Activated naive CD8-positive, alpha-beta T cell treated with anti-CD3 and anti-CD28 coated beads for 36 hours (primary cell): Measurements from ENCODE around the gene LRRC28. TPM values are rescaled to one million over a fixed set of nuclear protein-coding genes. Genes with fewer than 3 reads are reported as not detected.

Experiments used
- DNase-seq: peaks from one replicate; pipeline ENCODE4 v3.0.0; 2021
- H3K27ac Mint-ChIP-seq: one replicate; pipeline ENCODE4 v1.8.0; 2022; ENCODE audit warnings: mild to moderate bottlenecking, moderate library complexity, mixed read lengths
- H3K27me3 Mint-ChIP-seq: one replicate; pipeline ENCODE4 v1.8.0; 2022; ENCODE audit warnings: mild to moderate bottlenecking, mixed read lengths
- H3K36me3 Mint-ChIP-seq: one replicate; pipeline ENCODE4 v1.8.0; 2021; ENCODE audit warnings: mild to moderate bottlenecking, mixed read lengths
- H3K4me1 Mint-ChIP-seq: one replicate; pipeline ENCODE4 v1.8.0; 2021; ENCODE audit warnings: mixed read lengths
- H3K4me3 Mint-ChIP-seq: one replicate; pipeline ENCODE4 v1.8.0; 2022; ENCODE audit warnings: mild to moderate bottlenecking, moderate library complexity, mixed read lengths
- H3K9me3 Mint-ChIP-seq: one replicate; pipeline ENCODE4 v1.8.0; 2022; ENCODE audit warnings: mixed read lengths
- total RNA-seq, 2 experiments: library from RNA; stranded (reverse); gene quantifications; one replicate each; pipeline ENCODE4 v1.2.3, GENCODE V29; 2021

The LRRC28 gene
- total RNA-seq, 2 experiments from 2014 or later = 9.9 to 12.4 TPM

DNA sequence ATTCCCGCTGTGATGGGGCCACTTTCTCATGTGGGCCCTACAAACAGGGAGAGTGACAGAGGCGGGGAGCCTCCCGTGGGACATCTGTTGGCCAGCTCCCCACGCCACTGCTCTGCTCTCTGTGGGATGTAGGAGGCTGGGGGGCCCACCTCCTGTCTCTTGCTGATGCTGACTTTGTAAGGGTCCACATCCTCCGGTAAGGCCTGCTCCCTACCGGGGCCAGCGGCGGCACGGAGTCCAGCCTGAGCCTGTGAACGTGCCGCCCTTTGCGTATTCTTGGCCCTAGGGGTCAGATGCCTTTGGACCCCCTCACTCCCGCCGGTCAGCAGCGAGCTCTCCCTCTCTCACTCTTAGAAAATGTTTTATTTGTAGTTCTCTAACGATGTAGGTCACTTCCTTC, 153.2 kb downstream of the LRRC28 start:
- no peak for DNase-seq
- Mint-ChIP-seq H3K4me1 (peaks cover 22% of the 10 kb centered on the region), H3K9me3 (no peaks in the 10 kb centered on the region), H3K36me3 (no peaks in the 10 kb centered on the region), H3K4me3 (no peak overlapping the region), H3K27me3 (no peaks in the 10 kb centered on the region), H3K27ac (no peak overlapping the region)

DNA sequence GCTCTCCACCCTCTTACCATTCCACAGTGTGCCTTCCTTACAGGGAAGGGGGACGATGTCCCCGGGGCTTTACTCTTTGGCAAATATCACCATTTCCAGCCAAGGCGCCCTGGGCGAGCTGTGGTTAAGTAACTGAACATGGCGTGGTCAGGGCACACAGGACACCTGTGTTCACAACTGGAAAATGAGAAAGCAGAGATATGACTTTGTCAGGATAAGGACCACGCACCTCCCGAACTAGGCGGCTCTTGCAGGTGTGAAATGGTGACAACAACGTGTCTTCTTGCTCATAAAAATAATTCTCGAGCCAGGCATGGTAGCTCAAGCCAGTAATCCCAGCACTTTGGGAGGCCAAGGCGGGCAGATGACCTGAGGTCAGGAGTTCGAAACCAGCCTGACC, 154.8 kb downstream of the LRRC28 start:
- no peak for DNase-seq
- Mint-ChIP-seq H3K36me3 (no peaks in the 10 kb centered on the region), H3K4me1 (peaks cover 23% of the 10 kb centered on the region), H3K27me3 (no peaks in the 10 kb centered on the region), H3K9me3 (no peaks in the 10 kb centered on the region), H3K27ac (no peak overlapping the region), H3K4me3 (no peak overlapping the region)

DNA sequence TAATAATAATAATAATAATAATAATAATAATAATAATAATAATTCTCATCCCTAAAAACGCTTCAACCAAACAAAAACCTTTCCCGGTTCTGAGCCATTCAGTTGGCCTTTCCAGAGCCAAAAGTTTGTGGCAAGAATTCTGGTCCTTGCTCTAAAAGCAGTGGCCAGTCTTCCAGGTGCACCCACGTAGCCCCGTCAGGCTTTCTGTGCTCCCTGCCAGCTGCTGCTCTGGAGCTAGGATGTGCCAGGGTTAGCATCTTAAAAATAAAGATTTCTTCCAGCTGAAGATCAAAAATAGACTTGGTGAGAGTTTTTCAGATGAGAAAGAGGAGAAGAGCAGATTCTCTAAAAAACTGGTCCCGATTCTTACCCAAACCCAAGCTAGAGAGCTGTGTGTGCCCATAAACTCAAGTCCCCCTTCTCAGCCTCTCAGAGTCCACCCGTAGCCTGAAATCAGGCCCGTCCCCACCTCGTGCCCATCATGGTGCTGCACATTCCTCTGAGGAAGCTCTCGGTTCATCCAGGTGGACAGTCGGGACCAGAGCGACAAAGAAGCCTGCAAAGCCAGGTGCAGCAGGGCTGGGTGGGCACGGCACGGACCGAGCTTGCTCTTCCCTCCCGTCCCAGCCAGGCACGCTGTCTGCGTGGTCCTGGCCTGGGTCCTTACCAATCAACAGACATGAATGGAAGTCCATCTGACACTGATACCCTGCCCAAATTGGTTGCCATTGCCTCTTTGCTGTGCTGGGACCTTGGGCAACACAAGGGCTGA, 155.6 kb downstream of the LRRC28 start:
- Mint-ChIP-seq H3K4me3 (no peak overlapping the region), H3K4me1 (peaks cover 23% of the 10 kb centered on the region), H3K36me3 (no peaks in the 10 kb centered on the region), H3K9me3 (no peaks in the 10 kb centered on the region), H3K27me3 (no peaks in the 10 kb centered on the region), H3K27ac (no peak overlapping the region)
- no peak for DNase-seq

DNA sequence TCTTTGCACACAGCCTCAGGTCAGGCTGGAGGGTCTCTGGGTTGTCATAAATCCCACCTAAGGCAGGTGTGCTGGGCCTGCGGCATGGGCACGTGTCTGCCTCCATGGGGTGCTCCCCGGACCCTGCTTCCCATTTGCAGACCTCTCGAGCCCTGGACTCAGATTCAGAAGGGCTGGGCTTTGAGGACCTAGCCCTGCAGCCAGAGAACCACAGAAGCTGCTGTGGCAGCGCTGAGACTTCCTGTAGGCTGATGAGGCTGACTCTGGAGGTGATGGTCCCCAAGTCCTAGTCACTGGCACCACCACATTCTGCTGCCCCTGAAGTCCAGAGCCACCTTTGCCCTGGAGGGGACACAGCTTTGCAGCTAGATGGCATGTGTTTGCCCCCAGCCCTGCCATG, 156.4 kb downstream of the LRRC28 start:
- Mint-ChIP-seq H3K36me3 (no peaks in the 10 kb centered on the region), H3K9me3 (no peaks in the 10 kb centered on the region), H3K27ac (no peak overlapping the region)

DNA sequence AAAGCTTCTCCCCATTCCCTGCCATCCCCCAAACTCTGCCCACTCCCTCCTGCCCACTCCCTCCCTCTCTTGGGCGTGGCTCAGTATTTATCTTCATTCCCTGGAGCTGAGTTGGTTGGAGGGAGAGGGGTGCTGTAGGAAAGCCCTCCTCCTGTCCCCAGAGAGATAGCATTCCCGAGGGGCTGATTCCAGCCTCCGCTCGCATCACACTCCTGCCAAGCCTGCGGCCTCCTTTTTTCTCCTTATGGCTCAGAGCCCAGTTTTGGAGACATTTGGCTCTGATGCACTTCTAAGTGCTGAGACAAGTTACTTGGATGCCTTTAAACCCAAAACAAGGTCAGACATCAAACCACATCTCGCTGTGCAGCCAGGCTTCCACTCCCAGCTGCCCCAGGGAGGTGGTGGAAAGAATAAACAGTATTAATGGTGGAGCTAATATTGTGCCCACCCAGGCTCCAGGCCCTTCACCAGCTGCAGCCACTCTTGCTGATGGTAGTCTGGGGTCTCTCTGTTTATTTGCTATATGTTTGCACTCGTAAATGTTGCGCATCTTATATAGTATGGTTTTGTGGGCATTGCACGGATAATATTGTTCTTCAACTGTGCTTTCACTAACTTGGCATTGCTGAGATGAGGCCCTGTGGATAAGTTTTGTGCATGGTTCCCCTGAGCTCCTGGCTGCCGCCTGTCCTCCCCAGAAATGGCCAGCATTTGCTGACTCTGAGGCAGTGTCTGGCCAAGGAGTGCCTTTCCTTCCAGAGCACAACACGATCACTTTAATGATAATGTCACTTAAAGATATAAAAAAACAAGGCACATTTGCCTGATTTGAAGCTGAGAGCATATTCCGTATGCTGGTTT, 157.2 kb downstream of the LRRC28 start:
- DNase-seq = no peak
- H3K27me3 Mint-ChIP-seq = no peaks in the 10 kb centered on the region
- H3K9me3 Mint-ChIP-seq = no peaks in the 10 kb centered on the region
- H3K4me3 Mint-ChIP-seq = no peak overlapping the region
- no peaks in the 10 kb centered on the region for H3K36me3 Mint-ChIP-seq
- H3K27ac Mint-ChIP-seq = no peak overlapping the region
- H3K4me1 Mint-ChIP-seq = peaks cover 22% of the 10 kb centered on the region

More for the DNA sequence above, 156.4 kb downstream of the LRRC28 start:
- H3K4me1 Mint-ChIP-seq = peaks cover 23% of the 10 kb centered on the region
- no peaks in the 10 kb centered on the region for H3K27me3 Mint-ChIP-seq
- no peak for DNase-seq
- H3K4me3 Mint-ChIP-seq = no peak overlapping the region

DNA sequence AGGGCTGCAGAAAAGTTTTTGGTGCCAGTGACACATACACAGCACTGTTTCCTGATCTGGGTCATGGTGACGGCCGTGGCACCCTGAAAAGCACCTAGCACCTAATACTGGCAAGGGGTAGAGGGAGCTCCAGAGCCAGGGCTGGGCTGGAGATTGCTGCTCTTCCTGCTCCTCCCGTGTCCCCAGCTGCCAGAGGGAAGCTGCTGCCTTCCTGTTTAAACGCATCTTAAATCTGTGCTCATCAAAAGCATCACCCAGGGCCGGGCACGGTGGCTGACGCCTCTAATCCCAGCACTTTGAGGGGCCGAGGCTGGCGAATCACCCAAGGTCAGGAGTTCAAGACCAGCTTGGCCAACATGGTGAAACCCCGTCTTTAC, 157.8 kb downstream of the LRRC28 start:
- Mint-ChIP-seq H3K9me3 (no peaks in the 10 kb centered on the region), H3K4me1 (peaks cover 21% of the 10 kb centered on the region), H3K4me3 (no peak overlapping the region), H3K27ac (no peak overlapping the region), H3K36me3 (no peaks in the 10 kb centered on the region), H3K27me3 (no peaks in the 10 kb centered on the region)
- no peak for DNase-seq

DNA sequence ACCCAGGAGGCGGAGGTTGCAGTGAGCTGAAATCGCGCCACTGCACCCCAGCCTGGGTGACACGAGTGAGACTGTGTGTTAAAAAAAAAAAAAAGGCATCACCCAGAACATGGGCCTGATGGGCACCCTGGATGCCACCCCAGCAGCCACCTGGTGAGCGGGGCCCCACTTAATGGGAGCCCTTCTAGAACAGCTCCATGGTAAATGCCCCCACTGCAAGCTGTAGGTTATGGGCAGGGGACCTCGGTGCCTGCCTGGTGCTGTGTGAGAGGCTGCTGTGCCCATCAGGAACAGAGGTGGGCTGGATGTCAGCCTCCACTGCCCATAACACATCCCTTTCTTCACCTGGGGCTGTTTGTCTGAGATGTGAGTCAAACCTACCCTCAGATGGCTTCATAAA, 158.3 kb downstream of the LRRC28 start:
- Mint-ChIP-seq H3K27ac (no peak overlapping the region), H3K36me3 (no peaks in the 10 kb centered on the region), H3K9me3 (no peaks in the 10 kb centered on the region), H3K4me1 (peaks cover 21% of the 10 kb centered on the region), H3K4me3 (no peak overlapping the region), H3K27me3 (no peaks in the 10 kb centered on the region)
- no peak for DNase-seq

DNA sequence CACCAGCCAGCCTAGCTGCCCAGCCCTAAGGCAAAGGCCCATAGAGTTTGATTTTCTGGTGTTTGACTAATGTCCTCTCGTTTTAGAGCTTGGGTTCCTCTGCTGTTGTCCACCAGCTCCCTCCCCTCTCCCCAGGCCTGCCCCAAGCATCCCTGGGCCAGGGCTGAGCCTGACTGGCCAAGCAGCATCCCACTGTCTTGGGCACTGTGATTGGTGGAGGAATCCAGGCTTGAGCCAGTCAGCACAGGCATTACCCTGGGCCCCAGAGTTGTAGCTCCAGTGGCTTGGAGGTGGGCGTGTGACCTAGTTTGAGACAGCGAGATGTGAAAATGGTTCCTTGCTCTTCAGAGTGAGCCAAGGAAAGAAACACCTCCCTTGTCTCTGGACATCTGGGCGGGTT, 159.2 kb downstream of the LRRC28 start:
- no peak for DNase-seq
- Mint-ChIP-seq H3K4me1 (peaks cover 21% of the 10 kb centered on the region), H3K9me3 (no peaks in the 10 kb centered on the region), H3K27ac (no peak overlapping the region), H3K4me3 (no peak overlapping the region), H3K27me3 (no peaks in the 10 kb centered on the region), H3K36me3 (no peaks in the 10 kb centered on the region)

DNA sequence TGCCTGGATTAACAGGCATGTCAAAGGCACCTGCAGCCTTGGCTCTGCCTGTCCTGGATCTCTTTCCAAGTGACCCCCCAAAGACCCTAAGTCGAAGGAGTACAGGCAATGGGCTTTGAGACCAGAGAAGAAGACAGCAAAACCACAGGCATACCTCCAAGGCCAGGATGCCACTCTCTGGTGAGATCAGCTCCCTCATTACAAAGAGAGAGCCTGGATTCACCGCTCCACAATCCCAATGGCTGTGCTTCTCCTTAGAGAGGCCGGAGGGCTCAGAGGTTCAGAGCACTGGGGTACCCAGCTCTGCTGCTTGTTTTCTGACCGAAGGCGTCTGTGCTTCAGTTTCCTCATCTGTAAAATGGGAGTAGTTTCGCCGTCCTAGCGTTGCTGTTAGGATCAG, 160.0 kb downstream of the LRRC28 start:
- H3K27ac Mint-ChIP-seq = no peak overlapping the region
- H3K4me3 Mint-ChIP-seq = no peak overlapping the region
- H3K9me3 Mint-ChIP-seq = no peaks in the 10 kb centered on the region
- no peaks in the 10 kb centered on the region for H3K36me3 Mint-ChIP-seq
- DNase-seq = no peak
- H3K27me3 Mint-ChIP-seq = no peaks in the 10 kb centered on the region
- H3K4me1 Mint-ChIP-seq = peaks cover 21% of the 10 kb centered on the region

DNA sequence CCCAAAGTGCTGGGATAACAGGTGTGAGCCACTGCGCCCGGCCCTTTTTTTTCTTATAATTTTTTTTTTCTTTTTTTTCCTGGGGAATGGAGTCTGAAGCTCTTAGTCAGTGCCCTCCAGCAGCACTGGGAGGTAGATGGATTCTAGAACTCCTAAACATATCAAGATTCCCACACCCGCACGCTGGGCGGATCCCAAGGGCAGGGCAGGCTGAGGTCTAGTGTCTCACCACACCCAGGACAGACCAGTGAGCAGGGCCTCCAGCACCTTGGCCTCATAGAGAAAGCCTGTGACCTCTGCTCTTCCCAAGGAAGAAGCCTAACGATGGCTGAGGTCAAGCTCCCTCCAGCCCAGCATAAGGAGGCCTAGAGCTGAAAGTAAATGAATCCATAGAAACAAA, 160.8 kb downstream of the LRRC28 start:
- H3K9me3 Mint-ChIP-seq = no peaks in the 10 kb centered on the region
- H3K27me3 Mint-ChIP-seq = no peaks in the 10 kb centered on the region
- peaks cover 19% of the 10 kb centered on the region for H3K4me1 Mint-ChIP-seq
- no peak for DNase-seq
- no peaks in the 10 kb centered on the region for H3K36me3 Mint-ChIP-seq
- H3K27ac Mint-ChIP-seq = no peak overlapping the region
- no peak overlapping the region for H3K4me3 Mint-ChIP-seq

DNA sequence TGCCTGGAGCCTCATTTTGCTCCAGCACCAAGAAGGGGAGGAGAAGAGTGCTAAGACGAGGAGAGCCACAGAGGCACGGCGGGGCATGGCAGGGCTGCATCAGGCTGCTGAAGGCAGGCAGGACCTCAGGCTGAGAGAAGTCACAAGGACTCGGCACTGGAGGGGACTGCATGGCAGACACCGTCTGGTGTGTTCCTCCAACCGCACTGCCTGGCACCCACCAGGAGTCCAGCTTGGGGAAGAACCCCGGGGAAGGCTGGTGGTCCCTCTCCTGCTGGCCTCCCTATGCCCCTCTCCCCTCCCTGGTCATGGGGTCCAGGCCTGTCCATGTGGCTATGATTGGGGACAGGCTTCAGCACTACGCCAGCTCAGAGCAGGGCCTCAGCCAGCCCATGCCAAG, 161.3 kb downstream of the LRRC28 start:
- no peak for DNase-seq
- Mint-ChIP-seq H3K4me1 (peaks cover 19% of the 10 kb centered on the region), H3K27me3 (no peaks in the 10 kb centered on the region), H3K9me3 (no peaks in the 10 kb centered on the region), H3K4me3 (no peak overlapping the region), H3K36me3 (no peaks in the 10 kb centered on the region), H3K27ac (no peak overlapping the region)

DNA sequence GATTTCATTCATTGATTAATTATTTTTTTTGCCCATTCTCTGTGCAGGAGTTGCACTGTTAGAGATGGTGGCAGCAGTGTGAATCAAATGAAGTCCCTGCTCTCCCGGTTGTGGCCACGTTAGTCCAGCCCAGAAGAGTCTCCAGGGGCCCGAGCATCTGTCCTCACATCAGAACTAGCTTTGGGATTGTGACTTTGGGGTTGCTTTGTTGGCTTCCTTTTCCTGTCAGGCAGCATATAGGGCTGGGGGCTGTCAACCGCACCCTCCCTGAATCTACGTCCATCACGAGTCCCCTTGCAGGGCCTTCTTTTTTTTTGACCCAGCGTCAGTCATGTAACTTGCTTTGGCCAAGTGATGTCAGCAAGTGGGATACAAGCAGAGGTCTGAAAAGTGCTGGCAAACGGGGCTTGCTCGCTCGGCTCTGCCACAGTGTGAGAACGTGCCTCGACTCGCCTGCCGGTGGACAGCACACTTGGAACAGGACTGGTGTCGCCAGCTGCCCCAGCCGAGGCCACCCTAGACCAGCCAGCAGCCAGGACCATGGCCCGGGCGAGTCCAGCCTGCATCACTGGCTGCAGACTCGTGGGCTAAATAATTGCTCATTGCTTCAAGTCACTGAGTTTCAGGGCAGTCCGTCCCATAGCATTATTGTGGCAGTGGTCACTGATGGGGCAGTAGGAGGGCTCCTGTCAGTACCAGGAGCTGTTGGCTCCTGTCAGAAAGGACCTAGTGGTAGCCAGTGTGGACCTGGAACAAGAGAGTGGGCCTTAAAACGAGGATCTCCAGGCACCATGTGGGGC, 162.9 kb downstream of the LRRC28 start:
- H3K4me3 Mint-ChIP-seq = no peak overlapping the region
- DNase-seq = no peak
- peaks cover 2% of the 10 kb centered on the region for H3K9me3 Mint-ChIP-seq
- no peaks in the 10 kb centered on the region for H3K36me3 Mint-ChIP-seq
- no peaks in the 10 kb centered on the region for H3K27me3 Mint-ChIP-seq
- peaks cover 8% of the 10 kb centered on the region for H3K4me1 Mint-ChIP-seq
- H3K27ac Mint-ChIP-seq = no peak overlapping the region

DNA sequence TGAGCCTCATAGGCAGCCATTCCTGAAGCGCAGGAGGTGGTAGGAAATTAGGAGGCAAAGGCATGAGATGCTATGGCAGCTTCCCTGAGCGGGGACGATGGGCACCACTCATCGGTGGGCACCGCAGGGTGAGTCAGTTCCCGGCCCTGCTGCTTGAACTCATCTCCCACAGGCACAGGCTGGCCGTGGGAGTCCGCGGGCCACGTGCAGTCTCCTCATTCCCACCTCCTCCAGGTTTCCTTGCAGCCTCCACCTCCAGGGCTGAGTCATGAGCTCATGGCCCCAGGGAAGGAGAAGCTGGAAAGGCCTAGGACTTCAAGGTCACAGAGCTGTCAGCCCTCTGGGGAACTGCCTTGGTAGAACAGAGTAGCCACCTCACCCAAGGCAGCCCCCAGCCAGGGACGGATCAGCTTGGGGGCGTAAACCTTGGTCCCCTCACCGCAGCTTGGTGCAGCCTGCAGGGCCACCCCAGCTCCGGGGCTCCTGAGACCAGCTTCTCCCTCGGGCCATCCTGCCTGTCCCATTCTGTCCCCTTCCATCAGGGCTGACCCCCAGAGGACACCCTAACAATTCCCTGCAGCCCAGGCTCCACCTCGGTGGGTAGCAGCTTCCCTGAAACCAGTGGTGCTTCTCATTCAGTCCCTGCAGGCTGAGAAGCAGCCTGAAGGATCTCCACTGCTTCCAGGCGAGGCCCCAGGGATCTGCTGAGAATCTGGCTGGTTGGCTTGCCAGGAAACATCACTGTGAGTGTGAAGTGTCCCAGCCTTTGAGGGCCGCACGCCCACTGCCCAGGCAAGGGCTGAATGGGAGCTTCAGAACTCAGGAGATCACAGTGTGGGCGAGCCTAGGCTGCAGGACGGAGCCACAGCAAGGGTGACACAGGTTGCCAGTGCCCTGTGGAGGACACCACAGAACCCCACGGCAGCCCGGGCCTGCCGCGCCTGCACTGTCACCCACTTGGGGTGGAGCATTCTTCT, 163.8 kb downstream of the LRRC28 start:
- no peak for DNase-seq
- no peaks in the 10 kb centered on the region for H3K36me3 Mint-ChIP-seq
- no peaks in the 10 kb centered on the region for H3K27me3 Mint-ChIP-seq
- H3K4me1 Mint-ChIP-seq = peaks cover 7% of the 10 kb centered on the region
- H3K4me3 Mint-ChIP-seq = no peak overlapping the region
- peaks cover 2% of the 10 kb centered on the region for H3K9me3 Mint-ChIP-seq
- no peak overlapping the region for H3K27ac Mint-ChIP-seq
